Activated CD4-positive, alpha-beta T cell treated with anti-CD3 and anti-CD28 coated beads, Interleukin-2, amount 50 U/mL, for 1 hour (primary cell): ENCODE measurements around the gene MIGA2.
"Not testable (repeated sequence)": the region's sequence is repeated elsewhere in the genome, so short reads cannot be mapped to it uniquely, and the experiment has no call there.

ENCODE experiments used
- DNase-seq: peaks from one replicate; pipeline ENCODE4 v3.0.0-alpha.2; 2020

MIGA2 gene, protein sequence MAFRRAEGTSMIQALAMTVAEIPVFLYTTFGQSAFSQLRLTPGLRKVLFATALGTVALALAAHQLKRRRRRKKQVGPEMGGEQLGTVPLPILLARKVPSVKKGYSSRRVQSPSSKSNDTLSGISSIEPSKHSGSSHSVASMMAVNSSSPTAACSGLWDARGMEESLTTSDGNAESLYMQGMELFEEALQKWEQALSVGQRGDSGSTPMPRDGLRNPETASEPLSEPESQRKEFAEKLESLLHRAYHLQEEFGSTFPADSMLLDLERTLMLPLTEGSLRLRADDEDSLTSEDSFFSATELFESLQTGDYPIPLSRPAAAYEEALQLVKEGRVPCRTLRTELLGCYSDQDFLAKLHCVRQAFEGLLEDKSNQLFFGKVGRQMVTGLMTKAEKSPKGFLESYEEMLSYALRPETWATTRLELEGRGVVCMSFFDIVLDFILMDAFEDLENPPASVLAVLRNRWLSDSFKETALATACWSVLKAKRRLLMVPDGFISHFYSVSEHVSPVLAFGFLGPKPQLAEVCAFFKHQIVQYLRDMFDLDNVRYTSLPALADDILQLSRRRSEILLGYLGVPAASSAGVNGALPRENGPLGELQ

DNA sequence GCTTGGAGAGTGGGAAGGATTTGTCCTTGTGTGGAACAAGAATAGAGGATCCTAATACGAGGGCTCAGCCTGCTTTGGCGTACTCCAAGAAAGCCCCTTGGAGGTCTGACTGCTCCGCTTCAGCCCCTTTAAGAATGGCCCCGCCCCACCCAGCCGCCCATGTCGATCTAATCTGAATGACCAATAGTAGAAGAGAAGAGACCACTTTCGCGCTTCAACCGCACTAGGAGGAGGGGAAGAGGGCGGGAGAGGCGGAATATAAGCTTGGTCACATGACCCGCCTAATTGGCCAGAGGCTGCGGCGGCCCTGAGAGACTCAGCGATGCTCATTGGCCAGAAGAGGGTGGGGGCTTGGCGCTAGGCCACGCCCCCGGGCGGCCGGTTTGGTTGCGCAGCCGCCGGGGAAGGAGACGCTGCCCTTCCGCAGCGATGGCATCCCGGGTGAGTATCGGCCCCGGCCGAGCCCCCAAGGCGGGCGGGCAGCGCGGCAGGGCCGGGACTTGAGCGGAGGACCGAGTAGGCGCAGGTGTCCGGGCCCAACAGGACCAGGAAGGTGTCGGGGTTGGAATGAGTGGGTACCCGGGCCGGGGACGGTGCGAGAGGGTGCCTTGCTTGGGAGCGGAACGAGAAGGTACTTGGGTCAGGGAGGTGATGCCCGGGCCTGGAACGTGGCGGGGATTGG lies at the start of gene MIGA2:
TSS of gene MIGA2 (plus strand) at position 386 of the 682 bp plus-strand sequence. CDS start 3,969 bp downstream, outside the sequence.
- DNase-seq = peak; percentile 86

- no peak for DNase-seq
Observed at GRCh38 chr9:128986671-128987070, 49.8 kb upstream of the MIGA2 start.

DNA sequence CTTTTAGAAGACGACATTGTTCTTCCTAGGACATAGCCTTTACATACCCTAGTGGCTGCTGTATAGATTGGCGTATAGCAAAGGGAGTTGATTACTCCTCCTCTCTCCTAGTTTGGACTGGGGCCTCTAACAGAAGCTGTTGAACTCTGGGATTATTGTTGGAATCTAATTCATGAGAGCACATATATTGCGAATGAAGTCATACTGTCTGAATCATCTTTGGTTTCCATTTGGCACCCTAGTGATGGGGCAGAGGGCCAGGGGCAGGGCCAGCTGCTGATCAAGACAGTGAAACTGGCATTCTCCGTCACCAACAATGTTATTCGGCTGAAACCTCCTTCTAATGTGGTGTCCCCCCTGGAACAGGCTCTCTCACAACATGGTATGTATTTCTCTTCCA lies 48.6 kb upstream of the MIGA2 start:
- no peak for DNase-seq

DNA sequence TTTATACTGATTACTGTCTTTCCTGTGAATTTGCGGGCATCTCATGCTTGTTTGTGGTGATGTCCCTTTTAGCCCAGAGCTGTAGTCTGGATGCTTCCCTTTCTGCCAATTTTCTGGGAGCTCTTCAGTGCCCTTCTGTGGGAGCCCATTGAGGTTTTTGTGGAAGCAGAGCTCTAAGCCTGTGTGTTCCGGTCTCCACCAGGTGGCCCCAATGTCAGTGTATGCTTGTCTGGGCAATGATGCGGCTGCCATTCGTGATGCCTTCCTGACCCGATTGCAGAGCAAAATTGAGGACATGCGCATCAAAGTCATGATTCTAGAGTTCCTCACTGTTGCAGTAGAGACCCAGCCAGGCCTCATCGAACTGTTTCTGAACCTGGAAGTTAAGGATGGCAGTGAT lies 43.4 kb upstream of the MIGA2 start:
- DNase-seq = no peak

GRCh38 chr9:128995791-128996190 lies 40.6 kb upstream of the MIGA2 start:
- DNase-seq = no peak

DNA sequence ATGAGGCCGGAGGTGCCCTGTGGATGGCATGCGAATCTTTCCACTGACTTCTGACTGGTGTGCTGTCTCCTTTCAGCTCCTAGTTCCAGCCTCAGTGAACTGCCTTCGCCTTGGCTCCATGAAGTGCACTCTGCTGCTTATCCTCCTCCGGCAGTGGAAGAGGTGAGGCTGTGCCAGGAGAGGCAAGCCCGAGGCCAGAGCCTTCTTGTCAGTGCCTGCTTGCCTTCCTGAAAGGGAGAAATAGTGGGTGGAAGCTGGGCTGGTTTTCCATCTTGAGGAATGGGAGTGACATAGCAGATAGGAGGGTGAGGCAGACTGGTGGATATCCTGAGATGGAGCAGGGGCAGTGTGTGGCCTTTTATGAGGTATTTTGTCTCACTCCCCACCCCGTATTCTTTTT lies 38.0 kb upstream of the MIGA2 start:
- no peak for DNase-seq

- no peak for DNase-seq
Observed at GRCh38 chr9:128999581-129000206, 36.7 kb upstream of the MIGA2 start.

DNA sequence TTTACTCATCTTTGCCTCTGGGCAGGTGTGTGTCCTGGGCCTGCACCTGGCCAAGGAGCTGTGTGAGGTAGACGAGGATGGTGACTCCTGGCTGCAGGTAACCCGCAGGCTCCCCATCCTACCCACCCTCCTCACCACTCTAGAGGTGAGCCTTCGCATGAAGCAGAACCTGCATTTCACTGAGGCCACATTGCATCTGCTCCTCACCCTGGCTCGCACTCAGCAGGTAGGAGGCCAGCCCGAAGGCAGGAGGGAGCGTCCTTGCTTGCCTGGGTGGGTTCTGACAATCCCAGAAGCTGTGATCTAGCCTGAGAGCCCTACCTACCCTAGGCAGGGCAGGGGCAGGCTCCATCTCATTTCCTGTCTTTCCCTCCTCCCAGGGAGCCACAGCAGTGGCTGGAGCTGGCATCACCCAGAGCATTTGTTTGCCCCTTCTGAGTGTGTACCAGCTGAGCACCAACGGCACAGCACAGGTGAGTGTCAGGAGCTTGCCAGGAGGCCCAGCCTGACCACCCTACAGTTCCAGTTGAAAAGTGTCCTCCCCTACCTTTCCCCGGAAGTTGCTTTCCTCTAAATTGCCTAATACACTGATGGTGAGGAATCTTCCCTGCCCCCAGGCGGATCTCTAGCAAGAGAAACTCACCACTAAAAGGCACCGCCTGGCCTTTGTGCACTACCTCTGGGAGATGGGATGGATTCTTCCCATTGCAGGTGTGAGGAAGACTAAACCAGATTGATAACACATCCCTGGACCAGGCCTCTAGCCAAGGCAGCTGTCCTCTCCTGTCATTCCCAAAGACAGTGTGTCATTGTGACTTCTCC lies 34.7 kb upstream of the MIGA2 start:
- DNase-seq = no peak

DNA sequence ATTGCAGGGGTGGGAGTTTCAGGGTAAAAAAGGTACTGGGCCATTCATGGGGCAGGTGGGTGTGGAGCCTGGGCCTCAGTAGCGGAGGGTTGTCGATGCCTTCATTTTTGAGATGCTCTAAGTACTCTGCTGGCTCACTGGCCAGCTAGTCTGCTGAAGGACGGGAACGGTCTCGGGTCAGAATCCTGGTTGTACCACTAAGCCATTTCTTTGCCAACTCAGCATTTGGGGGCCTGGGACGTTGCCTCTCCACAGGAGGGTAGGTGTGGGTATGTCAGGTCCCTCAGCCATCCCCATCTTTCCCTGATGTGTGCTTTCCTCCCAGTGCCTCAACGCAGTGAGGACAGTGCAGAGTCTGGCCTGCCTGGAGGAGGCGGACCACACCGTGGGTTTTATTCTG lies 33.4 kb upstream of the MIGA2 start:
- DNase-seq = no peak

- DNase-seq = not testable (repeated sequence)
Observed at GRCh38 chr9:129004173-129004572, 32.3 kb upstream of the MIGA2 start.

GRCh38 chr9:129005336-129005997 lies 31.0 kb upstream of the MIGA2 start:
- no peak for DNase-seq

- DNase-seq = peak; percentile 39
Observed at GRCh38 chr9:129006328-129007034, 29.9 kb upstream of the MIGA2 start.

DNA sequence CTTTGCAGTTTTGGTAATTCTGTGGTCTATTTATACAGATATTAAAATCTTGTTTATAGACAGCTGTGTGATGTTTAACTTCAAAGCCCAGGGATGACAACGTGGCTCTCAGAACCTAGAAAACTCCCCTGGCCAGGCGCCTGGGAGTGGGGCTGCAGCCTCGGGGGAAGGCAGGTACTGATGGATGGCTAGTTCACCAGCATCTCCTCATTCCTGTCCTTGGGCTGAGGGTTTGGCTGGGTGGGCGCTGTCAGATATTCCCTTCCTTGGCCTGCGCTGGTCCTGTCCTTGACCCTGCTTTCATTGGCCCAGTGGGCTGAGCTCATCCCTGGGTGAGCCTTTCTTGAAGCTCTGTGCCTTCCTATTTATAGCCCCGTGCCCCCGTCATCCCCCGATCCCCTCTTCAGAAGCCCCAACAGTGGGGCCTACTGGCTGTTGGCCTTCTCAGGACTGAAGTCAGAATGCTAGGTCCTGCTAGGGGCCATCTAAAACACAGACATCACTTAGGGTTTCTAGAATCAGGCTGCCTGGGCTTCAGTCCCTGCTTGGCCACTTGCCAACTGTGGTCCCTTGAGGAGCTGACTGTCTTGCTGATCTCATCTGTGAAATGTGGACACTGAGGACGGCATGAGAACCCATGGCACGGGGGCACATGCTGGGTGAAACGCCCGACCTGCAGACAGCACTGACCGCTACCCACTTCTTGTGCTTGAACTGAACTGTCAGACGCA lies 29.2 kb upstream of the MIGA2 start:
- no peak for DNase-seq

DNA sequence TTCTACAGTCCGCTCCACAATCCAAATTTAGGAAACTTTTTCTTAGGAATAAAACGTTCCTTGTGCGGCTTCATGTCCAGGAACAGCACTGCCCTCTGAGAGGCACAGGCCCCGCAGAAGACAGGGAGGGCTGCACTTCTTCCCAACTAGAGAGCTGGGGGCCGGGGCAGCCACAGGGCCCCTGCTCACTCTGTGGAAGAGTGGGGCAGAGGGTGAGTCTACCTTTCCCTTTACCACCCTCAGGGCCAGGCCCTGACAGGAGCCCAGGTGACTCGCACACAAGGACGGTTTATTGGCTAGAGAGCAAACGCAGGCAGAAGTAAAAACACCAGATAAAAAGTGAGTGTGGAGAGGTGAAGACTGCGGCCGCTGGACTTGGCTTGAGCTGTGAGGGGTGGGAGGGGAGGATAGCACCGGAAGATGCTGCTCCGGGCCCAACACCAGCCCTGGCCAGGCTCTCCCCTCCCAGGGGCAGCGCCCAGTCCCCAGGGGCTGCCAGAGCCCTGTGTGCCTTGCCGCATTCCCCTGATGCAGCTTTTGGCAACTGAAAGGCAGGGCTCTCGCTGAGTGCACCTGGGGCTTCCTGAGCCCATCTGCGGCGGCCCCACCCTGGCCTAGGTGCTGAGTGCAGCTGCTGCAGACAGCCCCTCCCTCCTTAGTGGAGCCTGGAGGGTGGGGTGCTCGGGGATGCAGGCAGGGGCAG lies 28.5 kb upstream of the MIGA2 start:
- DNase-seq = no peak

- no peak for DNase-seq
Observed at GRCh38 chr9:129008469-129008965, 27.9 kb upstream of the MIGA2 start.

DNA sequence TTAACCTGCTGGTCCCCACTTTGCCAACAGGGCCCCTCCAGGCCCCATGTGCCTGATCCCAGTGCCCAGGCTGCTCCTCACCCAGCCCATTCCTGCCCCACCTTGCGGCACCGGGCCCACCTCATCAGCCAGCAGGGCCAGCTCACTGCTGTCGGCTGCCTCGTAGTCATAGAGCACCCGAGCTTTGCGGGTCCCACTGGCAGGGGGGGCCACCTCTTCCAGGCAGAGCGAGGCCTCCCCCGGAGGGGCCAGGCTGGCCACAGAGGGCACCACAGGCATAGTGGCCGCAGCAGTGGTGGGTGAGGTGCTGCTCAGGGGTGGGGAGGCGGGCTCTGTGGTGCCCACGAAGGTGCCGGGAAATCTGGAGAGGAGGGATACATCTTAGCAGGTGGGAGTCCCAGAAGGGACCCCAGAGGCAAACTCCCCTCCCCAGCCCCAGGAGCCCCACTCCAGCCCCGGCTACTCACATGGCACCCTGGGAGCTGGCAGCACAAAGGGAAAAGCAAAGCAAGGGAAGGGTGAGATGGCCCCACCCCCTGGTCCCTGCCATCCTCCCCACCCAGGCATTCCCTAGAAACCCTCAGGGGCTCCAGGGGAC lies 27.3 kb upstream of the MIGA2 start:
- DNase-seq = no peak

- no peak for DNase-seq
Observed at GRCh38 chr9:129009584-129010141, 26.8 kb upstream of the MIGA2 start.

- DNase-seq = no peak
Observed at GRCh38 chr9:129010267-129010975, 26.0 kb upstream of the MIGA2 start.
